K562 (cell line): ENCODE data around the gene P4HTM.

Experiments used
- EHMT2 ChIP-seq: fragments of 450-650 bp; IDR thresholded peaks from 2 replicates; pipeline ENCODE4 v1.6.1; 2018; ENCODE audit warnings: antibody characterized with exemption
- EZH2 ChIP-seq: IDR thresholded peaks from 2 replicates; pipeline ENCODE4 v1.6.1; 2012; ENCODE audit warnings: low read depth, mild to moderate bottlenecking, inconsistent platforms, low read length, borderline replicate concordance
- FOXM1 ChIP-seq, 2 experiments: fragments of 450-650 bp in 1 of 2; sonication (generic) in 1 of 2; formaldehyde crosslinking in 1 of 2; IDR thresholded peaks; 2 replicates each; pipeline versions ENCODE4 v1.6.1 to v1.9.0; 2017 to 2022; ENCODE audit warnings: low read depth in 2 of 2, mild to moderate bottlenecking in 2 of 2, missing genetic modification reagents in 1 of 2, moderate library complexity in 1 of 2
- KLF16 ChIP-seq: IDR thresholded peaks from 2 replicates; pipeline ENCODE4 v1.6.1; 2016; ENCODE audit warnings: antibody characterized with exemption
- PHB2 ChIP-seq: fragments of 450-650 bp; IDR thresholded peaks from 2 replicates; pipeline ENCODE4 v1.6.1; 2017; ENCODE audit warnings: low read depth
- PHF8 ChIP-seq: fragments of 200-600 bp; sonication (generic); IDR thresholded peaks from 2 replicates; pipeline ENCODE4 v1.6.1; 2012; ENCODE audit warnings: mixed run types, mild to moderate bottlenecking, inconsistent platforms, low read length, moderate library complexity, borderline replicate concordance
- TF ChIP-seq, protein P1 (sequence below), 3 experiments: IDR thresholded peaks in 2 of 3; conservative IDR thresholded peaks in 1 of 3; 2 replicates each; pipeline ENCODE4 v1.5.1; 2011 to 2012; ENCODE audit warnings: low read length in 3 of 3, mild to moderate bottlenecking in 3 of 3, control low read depth in 2 of 3, improper control_type of control experiment in 1 of 3, inconsistent platforms in 1 of 3, low read depth in 1 of 3, mixed read lengths in 1 of 3, moderate library complexity in 1 of 3; ENCODE audit not compliant: insufficient read depth in 2 of 3
- TF ChIP-seq, protein P2 (sequence below), 2 experiments: fragments of 200-800 bp in 1 of 2; sonication (Bioruptor generic) in 1 of 2; sonication (generic) in 1 of 2; formaldehyde crosslinking in 1 of 2; IDR thresholded peaks in 1 of 2; conservative IDR thresholded peaks in 1 of 2; 2 replicates each; pipeline versions ENCODE4 v1.5.0 to v1.6.1; 2016 to 2020; ENCODE audit warnings: missing compliant biosample characterization in 1 of 2, missing genetic modification characterization in 1 of 2, missing genetic modification reagents in 1 of 2
- TF ChIP-seq, protein P3 (sequence below): sonication (generic); formaldehyde crosslinking; IDR thresholded peaks from 2 replicates; pipeline ENCODE4 v1.9.0; 2022; ENCODE audit warnings: mild to moderate bottlenecking, missing genetic modification reagents
- TF ChIP-seq, protein P4 (sequence below): fragments of 250-450 bp; sonication (Bioruptor Pico); IDR thresholded peaks from 2 replicates; pipeline ENCODE4 v1.4.0; 2020

DNA sequence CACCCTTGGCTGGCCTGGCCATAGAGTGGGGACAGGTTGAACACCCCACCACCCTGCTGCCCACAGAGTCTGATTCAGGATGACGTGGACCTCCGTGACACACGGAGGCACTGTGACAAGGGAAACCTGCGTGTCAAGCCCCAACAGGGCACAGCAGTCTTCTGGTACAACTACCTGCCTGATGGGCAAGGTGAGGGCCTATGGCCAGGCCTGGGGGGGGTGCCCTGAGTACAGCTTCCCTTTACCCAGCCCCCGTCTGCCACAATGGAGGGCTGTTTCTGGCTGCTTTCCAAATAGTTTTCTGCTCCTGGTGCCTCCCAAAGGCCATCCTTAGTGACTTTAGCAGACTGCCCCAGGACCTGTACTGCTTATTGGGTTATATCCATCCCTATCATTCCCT, 16.0 kb downstream of the P4HTM start:
- TF ChIP-seq, protein P1, sequence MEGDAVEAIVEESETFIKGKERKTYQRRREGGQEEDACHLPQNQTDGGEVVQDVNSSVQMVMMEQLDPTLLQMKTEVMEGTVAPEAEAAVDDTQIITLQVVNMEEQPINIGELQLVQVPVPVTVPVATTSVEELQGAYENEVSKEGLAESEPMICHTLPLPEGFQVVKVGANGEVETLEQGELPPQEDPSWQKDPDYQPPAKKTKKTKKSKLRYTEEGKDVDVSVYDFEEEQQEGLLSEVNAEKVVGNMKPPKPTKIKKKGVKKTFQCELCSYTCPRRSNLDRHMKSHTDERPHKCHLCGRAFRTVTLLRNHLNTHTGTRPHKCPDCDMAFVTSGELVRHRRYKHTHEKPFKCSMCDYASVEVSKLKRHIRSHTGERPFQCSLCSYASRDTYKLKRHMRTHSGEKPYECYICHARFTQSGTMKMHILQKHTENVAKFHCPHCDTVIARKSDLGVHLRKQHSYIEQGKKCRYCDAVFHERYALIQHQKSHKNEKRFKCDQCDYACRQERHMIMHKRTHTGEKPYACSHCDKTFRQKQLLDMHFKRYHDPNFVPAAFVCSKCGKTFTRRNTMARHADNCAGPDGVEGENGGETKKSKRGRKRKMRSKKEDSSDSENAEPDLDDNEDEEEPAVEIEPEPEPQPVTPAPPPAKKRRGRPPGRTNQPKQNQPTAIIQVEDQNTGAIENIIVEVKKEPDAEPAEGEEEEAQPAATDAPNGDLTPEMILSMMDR (IDR thresholded peaks at IDR 0.05 in 2 of 3, conservative IDR thresholded peaks at IDR 0.05 in 1 of 3; ENCODE audit: insufficient read depth in 2 of 3, low read depth in 1 of 3, low read length in 3 of 3), result no peak
- TF ChIP-seq, protein P2, sequence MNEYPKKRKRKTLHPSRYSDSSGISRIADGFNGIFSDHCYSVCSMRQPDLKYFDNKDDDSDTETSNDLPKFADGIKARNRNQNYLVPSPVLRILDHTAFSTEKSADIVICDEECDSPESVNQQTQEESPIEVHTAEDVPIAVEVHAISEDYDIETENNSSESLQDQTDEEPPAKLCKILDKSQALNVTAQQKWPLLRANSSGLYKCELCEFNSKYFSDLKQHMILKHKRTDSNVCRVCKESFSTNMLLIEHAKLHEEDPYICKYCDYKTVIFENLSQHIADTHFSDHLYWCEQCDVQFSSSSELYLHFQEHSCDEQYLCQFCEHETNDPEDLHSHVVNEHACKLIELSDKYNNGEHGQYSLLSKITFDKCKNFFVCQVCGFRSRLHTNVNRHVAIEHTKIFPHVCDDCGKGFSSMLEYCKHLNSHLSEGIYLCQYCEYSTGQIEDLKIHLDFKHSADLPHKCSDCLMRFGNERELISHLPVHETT (CRISPR knock-in tag; conservative IDR thresholded peaks at IDR 0.05 in 1 of 2, IDR thresholded peaks at IDR 0.05 in 1 of 2), result no peak
- TF ChIP-seq EZH2, result no peak
- TF ChIP-seq PHF8, result no peak
- TF ChIP-seq KLF16, result no peak
- TF ChIP-seq, protein P3, sequence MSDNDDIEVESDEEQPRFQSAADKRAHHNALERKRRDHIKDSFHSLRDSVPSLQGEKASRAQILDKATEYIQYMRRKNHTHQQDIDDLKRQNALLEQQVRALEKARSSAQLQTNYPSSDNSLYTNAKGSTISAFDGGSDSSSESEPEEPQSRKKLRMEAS (CRISPR knock-in tag), result no peak
- TF ChIP-seq, protein P4, sequence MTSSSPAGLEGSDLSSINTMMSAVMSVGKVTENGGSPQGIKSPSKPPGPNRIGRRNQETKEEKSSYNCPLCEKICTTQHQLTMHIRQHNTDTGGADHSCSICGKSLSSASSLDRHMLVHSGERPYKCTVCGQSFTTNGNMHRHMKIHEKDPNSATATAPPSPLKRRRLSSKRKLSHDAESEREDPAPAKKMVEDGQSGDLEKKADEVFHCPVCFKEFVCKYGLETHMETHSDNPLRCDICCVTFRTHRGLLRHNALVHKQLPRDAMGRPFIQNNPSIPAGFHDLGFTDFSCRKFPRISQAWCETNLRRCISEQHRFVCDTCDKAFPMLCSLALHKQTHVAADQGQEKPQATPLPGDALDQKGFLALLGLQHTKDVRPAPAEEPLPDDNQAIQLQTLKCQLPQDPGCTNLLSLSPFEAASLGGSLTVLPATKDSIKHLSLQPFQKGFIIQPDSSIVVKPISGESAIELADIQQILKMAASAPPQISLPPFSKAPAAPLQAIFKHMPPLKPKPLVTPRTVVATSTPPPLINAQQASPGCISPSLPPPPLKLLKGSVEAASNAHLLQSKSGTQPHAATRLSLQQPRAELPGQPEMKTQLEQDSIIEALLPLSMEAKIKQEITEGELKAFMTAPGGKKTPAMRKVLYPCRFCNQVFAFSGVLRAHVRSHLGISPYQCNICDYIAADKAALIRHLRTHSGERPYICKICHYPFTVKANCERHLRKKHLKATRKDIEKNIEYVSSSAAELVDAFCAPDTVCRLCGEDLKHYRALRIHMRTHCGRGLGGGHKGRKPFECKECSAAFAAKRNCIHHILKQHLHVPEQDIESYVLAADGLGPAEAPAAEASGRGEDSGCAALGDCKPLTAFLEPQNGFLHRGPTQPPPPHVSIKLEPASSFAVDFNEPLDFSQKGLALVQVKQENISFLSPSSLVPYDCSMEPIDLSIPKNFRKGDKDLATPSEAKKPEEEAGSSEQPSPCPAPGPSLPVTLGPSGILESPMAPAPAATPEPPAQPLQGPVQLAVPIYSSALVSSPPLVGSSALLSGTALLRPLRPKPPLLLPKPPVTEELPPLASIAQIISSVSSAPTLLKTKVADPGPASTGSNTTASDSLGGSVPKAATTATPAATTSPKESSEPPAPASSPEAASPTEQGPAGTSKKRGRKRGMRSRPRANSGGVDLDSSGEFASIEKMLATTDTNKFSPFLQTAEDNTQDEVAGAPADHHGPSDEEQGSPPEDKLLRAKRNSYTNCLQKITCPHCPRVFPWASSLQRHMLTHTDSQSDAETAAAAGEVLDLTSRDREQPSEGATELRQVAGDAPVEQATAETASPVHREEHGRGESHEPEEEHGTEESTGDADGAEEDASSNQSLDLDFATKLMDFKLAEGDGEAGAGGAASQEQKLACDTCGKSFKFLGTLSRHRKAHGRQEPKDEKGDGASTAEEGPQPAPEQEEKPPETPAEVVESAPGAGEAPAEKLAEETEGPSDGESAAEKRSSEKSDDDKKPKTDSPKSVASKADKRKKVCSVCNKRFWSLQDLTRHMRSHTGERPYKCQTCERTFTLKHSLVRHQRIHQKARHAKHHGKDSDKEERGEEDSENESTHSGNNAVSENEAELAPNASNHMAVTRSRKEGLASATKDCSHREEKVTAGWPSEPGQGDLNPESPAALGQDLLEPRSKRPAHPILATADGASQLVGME (CRISPR knock-in tag), result no peak
- TF ChIP-seq PHB2, result no peak
- no peak for TF ChIP-seq FOXM1 (IDR thresholded peaks at IDR 0.05; ENCODE audit: low read depth)
- TF ChIP-seq FOXM1 (CRISPR knock-in tag; IDR thresholded peaks at IDR 0.05; ENCODE audit: low read depth), result no peak
- TF ChIP-seq EHMT2, result no peak
